Stimulated activated CD4-positive, alpha-beta T cell treated with anti-CD3 and anti-CD28 coated beads, Interleukin-4, amount 100 ng/mL, for 48 hours (primary cell): ENCODE results near the gene TGFBR3.
"Not testable (repeated sequence)": the region's sequence is repeated elsewhere in the genome, so short reads cannot be mapped to it uniquely, and the experiment has no call there.

Experiments
- DNase-seq, 2 donors: peaks; one replicate each; pipeline ENCODE4 v3.0.0-alpha.2; 2020; ENCODE audit warnings: low read depth in 2 of 2

TGFBR3 gene

GRCh38 chr1:91850708-91851107, 35.2 kb downstream of the TGFBR3 start:
- DNase-seq: no peak

- no peak for DNase-seq
Measured at GRCh38 chr1:91847851-91848250, 38.1 kb downstream of the TGFBR3 start.

GRCh38 chr1:91846639-91847013, 39.3 kb downstream of the TGFBR3 start:
- DNase-seq: no peak

GRCh38 chr1:91846007-91846638, 39.8 kb downstream of the TGFBR3 start:
- DNase-seq: no peak

- DNase-seq: no peak
Measured at GRCh38 chr1:91844862-91845528, 41.0 kb downstream of the TGFBR3 start.

GRCh38 chr1:91843843-91844242, 42.1 kb downstream of the TGFBR3 start:
- no peak for DNase-seq

- DNase-seq: no peak
Measured at GRCh38 chr1:91842563-91842962, 43.4 kb downstream of the TGFBR3 start.

- no peak for DNase-seq
Measured at GRCh38 chr1:91842056-91842455, 43.9 kb downstream of the TGFBR3 start.

- DNase-seq: not testable (repeated sequence)
Measured at GRCh38 chr1:91840276-91840675, 45.7 kb downstream of the TGFBR3 start.

- no peak for DNase-seq
Measured at GRCh38 chr1:91836331-91837040, 49.5 kb downstream of the TGFBR3 start.

- no peak for DNase-seq
Measured at GRCh38 chr1:91835087-91835521, 50.8 kb downstream of the TGFBR3 start.

GRCh38 chr1:91834549-91834948, 51.4 kb downstream of the TGFBR3 start:
- not testable (repeated sequence) for DNase-seq

- no peak for DNase-seq
Measured at GRCh38 chr1:91833946-91834345, 52.0 kb downstream of the TGFBR3 start.

- no peak for DNase-seq
Measured at GRCh38 chr1:91831132-91831930, 54.6 kb downstream of the TGFBR3 start.

- DNase-seq: no peak
Measured at GRCh38 chr1:91830242-91831131, 55.5 kb downstream of the TGFBR3 start.

- no peak for DNase-seq
Measured at GRCh38 chr1:91829293-91830153, 56.4 kb downstream of the TGFBR3 start.

GRCh38 chr1:91828583-91829281, 57.2 kb downstream of the TGFBR3 start:
- no peak for DNase-seq

GRCh38 chr1:91827459-91828321, 58.3 kb downstream of the TGFBR3 start:
- no peak for DNase-seq

GRCh38 chr1:91827087-91827458, 58.9 kb downstream of the TGFBR3 start:
- no peak for DNase-seq
